BJ (cell line): ENCODE results near the gene GPR107. TPM values are rescaled to one million over a fixed set of nuclear protein-coding genes. Genes with fewer than 3 reads are reported as not detected.

Experiments used
- CTCF ChIA-PET: fragments of 350-600 bp; formaldehyde crosslinking; extraction: SDS; loops from one replicate; lab custom pipeline; 2021; ENCODE audit warnings: antibody characterized with exemption, inconsistent platforms; lab: Yijun Ruan, JAX
- POLR2A ChIA-PET: fragments of 300-600 bp; sonication (Branson Sonifier 250); formaldehyde crosslinking; extraction: SDS; loops from one replicate; lab custom pipeline; 2021; ENCODE audit warnings: antibody characterized with exemption; lab: Charles Lee
- DNase-seq: peaks from one replicate; pipeline ENCODE4 v3.0.0-alpha.2; 2011; ENCODE audit warnings: low read depth
- H3K27me3 ChIP-seq: 2 replicates; pipeline ENCODE4 v1.6.0; 2011; ENCODE audit warnings: low read length; ENCODE audit not compliant: control insufficient read depth, insufficient read depth
- H3K36me3 ChIP-seq: 2 replicates; pipeline ENCODE4 v1.5.1; 2011; ENCODE audit warnings: low read length; ENCODE audit not compliant: control insufficient read depth, insufficient read depth
- H3K4me3 ChIP-seq: 2 replicates; pipeline ENCODE4 v1.5.1; 2011; ENCODE audit warnings: low read depth, mild to moderate bottlenecking, control low read depth, low read length
- polyA plus RNA-seq: library from polyadenylated mRNA; depleted of rRNA; stranded (reverse); fragments of >200 nt; gene quantifications from 2 replicates; pipeline ENCODE4 v1.2.3, GENCODE V29; 2011
- TF ChIP-seq, protein P1 (sequence below): IDR thresholded peaks from 2 replicates; pipeline ENCODE4 v1.5.1; 2011; ENCODE audit warnings: low read depth, mild to moderate bottlenecking, control low read depth, inconsistent platforms, low read length, moderate library complexity; ENCODE audit not compliant: insufficient read depth

GPR107 gene
- polyA plus RNA-seq, 1 experiment = 32.5 TPM

DNA sequence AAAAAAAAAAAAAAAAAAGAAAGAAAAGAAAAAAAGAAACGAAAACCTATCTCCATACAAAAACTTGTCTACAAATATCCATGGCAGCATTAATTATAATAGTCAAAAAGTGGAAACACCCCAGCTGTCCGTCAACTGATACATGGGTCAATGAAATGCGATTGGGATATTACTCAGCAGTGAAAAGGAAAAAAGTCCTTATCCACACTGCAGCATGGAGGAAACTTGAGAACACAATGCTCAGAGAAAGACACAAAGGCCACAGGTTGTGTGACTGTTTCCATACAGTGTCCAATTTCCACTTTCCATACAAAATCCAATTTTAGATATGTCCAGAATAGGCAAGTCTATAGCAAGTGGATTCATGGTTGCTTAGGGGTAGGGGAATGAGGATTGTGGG, 94.2 kb downstream of the GPR107 start:
- H3K4me3 ChIP-seq = no peak overlapping the region
- TF ChIP-seq, protein P1, sequence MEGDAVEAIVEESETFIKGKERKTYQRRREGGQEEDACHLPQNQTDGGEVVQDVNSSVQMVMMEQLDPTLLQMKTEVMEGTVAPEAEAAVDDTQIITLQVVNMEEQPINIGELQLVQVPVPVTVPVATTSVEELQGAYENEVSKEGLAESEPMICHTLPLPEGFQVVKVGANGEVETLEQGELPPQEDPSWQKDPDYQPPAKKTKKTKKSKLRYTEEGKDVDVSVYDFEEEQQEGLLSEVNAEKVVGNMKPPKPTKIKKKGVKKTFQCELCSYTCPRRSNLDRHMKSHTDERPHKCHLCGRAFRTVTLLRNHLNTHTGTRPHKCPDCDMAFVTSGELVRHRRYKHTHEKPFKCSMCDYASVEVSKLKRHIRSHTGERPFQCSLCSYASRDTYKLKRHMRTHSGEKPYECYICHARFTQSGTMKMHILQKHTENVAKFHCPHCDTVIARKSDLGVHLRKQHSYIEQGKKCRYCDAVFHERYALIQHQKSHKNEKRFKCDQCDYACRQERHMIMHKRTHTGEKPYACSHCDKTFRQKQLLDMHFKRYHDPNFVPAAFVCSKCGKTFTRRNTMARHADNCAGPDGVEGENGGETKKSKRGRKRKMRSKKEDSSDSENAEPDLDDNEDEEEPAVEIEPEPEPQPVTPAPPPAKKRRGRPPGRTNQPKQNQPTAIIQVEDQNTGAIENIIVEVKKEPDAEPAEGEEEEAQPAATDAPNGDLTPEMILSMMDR = no peak
- POLR2A ChIA-PET = no interaction called here
- CTCF ChIA-PET = no interaction called here
- no peak for DNase-seq
- no peaks in the 10 kb centered on the region for H3K27me3 ChIP-seq
- no peaks in the 10 kb centered on the region for H3K36me3 ChIP-seq

DNA sequence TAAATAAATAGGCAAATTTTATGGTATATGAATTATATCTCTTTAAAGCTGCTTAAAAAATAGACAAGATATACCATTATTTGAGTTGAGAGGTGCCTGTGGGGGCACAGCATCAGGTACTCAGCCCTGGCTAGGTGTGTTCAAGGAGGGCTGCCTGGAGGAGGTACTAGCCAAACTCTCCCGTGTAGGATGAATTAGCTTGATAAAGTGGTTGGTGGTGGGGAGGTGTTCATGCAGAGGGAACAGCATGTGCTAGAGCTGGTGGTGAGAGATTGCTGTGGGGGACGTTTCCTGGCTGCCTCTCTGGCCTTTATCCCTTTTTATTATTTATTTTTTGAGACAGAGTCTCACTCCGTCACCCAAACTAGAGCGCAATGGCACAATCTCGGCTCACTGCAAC, 95.3 kb downstream of the GPR107 start:
- Histone ChIP-seq H3K36me3 (no peaks in the 10 kb centered on the region), H3K4me3 (no peak overlapping the region), H3K27me3 (no peaks in the 10 kb centered on the region)
- ChIA-PET CTCF (interaction anchor here (0.9 kb wide), 1 partner anchor 398 kb away, joined by 3 read pairs; no protein-coding TSS in a partner anchor), POLR2A (no interaction called here)
- no peak for DNase-seq
- TF ChIP-seq, protein P1 = no peak

DNA sequence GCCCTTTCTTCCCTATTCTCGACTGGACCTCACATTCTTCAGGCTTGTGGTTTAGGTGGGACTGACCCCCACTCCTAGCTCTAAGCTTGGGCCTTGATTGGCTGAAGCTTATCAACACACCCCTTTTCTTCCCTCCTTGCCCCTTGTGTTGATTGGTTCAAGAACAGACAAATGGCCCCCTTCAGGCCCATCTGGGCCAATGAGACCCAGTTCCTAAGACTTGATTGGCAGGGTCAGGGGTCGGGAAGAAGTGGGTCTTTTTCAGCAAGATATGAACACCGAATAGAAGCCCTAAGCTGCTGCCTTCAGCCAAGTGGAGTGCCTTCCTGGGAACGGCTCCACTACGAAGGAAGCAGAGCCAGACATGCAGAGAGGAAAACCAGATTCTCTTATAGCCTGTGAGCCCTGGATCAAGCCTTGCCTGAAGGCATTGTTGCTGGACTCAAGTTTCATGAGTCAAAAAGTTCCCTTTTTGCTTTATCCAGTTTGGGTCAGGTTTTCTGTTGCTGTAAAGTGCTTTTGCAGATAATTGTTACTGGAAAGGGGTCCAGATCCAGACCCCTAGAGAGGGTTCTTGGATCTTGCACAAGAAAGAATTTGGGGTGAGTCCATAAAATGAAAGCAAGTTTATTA, 96.1 kb downstream of the GPR107 start:
- TF ChIP-seq, protein P1 = no peak
- POLR2A ChIA-PET = no interaction called here
- Histone ChIP-seq H3K36me3 (no peaks in the 10 kb centered on the region), H3K4me3 (no peak overlapping the region), H3K27me3 (no peaks in the 10 kb centered on the region)
- CTCF ChIA-PET = no interaction called here
- DNase-seq = no peak

DNA sequence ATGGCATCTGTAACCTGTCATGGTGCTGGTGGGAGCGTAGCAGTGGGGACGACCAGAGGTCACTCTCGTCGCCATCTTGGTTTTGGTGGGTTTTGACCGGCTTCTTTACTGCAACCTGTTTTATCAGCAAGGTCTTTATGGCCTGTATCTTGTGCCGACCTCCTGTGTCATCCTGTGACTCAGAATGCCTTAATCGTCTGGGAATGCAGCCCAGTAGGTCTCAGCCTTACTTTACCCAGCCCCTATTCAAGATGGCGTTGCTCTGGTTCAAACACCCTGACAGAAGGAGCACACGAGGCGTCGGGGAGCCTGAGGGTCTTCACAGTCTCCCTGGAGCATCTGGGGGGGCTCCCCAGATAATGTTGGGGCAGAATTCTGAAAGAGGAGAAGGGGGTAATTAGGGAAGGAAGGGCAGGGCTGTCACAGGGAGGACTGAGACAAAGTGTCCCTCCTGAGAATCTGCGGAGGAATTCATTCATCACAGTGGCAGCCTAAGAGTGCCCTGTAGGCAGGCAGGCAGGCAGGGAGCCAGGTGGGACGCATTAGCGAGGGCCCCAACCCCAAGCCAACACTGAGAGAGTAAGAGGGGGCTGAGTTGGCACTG, 97.2 kb downstream of the GPR107 start:
- Histone ChIP-seq H3K27me3 (no peaks in the 10 kb centered on the region), H3K36me3 (no peaks in the 10 kb centered on the region), H3K4me3 (no peak overlapping the region)
- DNase-seq = no peak
- ChIA-PET CTCF (no interaction called here), POLR2A (no interaction called here)
- TF ChIP-seq, protein P1 = no peak

DNA sequence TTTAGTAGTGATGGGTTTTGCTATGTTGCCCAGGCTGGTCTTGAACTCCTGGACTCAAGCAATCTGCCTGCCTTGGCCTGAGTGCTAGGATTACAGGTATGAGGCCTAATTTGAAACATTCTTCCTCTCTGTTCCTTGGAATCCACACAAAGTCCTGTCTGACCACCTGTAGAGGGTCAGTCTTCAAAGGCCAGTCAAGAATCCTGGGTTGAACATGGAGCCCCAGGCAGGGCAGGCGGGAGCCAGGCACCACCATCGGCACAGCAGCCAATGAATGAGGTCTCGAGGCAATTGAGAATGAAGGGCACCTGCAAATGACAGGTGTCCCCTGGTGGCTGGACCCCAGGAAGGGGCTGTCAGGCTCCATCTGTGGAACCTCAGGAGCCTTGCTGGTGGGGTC, 101.1 kb downstream of the GPR107 start:
- TF ChIP-seq, protein P1 = no peak
- no peaks in the 10 kb centered on the region for H3K27me3 ChIP-seq
- H3K36me3 ChIP-seq = no peaks in the 10 kb centered on the region
- CTCF ChIA-PET = interaction anchor here (0.7 kb wide), 1 partner anchor 14 kb away, joined by 3 read pairs; no protein-coding TSS in a partner anchor
- POLR2A ChIA-PET = no interaction called here
- DNase-seq = no peak
- no peak overlapping the region for H3K4me3 ChIP-seq
